NCI-H2227 (cell line): ENCODE measurements around the gene PLCB1.

Experiments used
- DNase-seq: peaks from one replicate; lab custom pipeline; 2025; ENCODE audit not compliant: unreplicated experiment; lab: John Stamatoyannopoulos, UW

The PLCB1 gene

DNA sequence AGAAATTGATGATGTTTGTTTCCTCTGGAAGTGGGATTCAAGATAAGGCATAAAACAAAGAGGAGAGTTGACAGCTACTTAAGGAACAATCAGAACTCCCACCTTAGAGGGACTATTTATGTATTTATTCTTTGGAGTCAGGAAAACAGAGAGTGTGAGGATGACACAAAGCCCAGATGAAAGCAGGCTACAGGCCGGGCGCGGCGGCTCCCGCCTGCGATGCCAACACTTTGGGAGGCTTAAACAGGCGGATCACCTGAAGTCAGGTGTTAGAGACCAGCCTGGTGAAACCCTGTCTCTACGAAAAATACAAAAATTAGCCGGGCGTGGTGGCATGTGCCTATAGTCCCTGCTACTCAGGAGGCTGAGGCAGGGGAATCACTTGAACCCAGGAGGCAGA lies 543.8 kb downstream of the PLCB1 start:
- no peak for DNase-seq

GRCh38 chr20:8678098-8678776 lies 546.2 kb downstream of the PLCB1 start:
- DNase-seq: no peak

DNA sequence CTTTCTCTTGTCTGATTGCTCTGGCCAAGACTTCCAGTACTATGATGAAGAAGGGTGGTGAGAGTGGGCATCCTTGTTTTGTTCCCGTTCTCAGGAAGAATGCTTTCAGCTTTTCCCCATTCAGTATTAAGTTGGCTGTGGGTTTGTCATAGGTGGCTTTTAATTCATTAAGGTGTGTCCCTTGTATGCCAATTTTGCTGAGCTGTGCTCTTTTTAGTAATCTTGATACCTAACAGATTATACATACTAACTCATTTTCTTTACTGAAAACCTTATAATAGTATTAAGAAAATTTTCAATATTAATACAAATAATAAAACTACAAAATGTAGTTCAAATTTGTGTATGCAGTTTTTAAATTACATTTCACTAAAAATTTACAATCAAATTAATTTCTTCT lies 557.3 kb downstream of the PLCB1 start:
- no peak for DNase-seq

- DNase-seq: no peak
Measured at GRCh38 chr20:8690074-8690473, 558.0 kb downstream of the PLCB1 start.

DNA sequence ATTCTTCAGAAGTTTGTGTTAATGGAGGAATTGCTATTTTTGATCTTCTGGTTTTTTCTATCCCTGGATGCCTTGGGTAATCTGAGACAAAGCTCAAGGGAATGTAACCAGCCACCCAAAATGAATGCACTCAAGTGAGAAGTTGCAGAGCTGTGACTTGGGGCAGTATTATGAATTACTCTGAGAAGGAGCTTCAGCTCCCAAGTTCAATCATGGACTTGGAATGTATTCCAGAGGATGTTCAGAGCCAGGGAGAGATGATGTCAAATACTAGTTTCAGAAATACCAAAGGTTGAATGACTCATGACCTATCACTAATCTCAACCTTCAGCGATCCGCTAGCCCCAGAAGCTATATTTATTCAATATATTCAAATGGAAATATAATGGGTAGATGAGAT lies 561.6 kb downstream of the PLCB1 start:
- DNase-seq: no peak

GRCh38 chr20:8700756-8701155 lies 568.7 kb downstream of the PLCB1 start:
- DNase-seq: no peak

DNA sequence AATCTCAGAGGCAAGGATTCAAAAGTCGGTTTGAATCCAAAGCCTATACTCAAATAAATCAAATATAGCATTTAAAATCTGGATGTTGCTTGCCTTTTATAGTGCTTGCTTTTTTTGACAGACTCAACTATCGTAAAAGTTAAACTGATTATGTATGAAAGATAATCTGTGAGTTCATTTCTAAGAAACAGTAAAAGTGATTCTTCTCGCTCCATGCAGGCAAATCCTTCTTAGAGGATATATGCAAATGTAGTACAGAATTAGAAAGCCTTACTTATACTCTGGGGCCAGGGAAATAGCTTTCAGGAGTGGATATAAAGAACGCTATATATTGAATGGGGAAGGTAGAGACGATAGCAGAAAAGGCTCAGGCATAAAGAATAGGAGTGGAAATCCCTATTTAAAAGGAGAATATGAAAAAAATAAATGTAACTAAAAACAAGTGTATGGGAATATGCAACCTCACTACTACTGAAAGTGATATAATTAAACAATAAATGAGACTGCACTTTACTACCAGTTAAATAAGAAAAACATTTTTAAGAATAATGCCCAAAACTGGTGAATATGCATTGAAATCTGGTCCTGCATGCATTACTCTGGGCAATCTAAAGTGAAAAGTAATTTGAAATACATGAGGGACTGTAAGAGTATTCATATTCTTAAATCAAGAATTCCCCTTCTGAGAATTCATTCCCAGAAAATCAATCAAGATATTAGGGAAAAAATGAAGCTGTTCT lies 575.1 kb downstream of the PLCB1 start:
- no peak for DNase-seq

DNA sequence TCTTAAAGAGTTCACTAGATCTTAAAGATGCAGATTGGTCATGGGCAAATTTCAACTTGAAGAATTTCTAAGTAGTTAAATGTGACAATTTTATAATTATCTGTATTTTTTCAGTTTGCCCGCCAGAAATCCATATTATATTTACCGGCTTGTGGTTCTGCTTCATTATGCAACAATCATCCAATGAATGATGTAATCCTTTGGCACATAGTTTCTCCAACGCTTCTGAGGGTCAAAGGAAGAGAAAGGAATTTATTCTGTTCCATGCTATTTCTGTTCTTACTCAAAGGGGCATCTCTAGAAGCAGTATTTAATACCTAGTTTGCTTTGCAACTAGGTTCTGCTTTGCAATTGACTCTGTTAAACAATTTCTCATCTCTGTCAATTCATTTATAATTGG lies 577.6 kb downstream of the PLCB1 start:
- DNase-seq: no peak

DNA sequence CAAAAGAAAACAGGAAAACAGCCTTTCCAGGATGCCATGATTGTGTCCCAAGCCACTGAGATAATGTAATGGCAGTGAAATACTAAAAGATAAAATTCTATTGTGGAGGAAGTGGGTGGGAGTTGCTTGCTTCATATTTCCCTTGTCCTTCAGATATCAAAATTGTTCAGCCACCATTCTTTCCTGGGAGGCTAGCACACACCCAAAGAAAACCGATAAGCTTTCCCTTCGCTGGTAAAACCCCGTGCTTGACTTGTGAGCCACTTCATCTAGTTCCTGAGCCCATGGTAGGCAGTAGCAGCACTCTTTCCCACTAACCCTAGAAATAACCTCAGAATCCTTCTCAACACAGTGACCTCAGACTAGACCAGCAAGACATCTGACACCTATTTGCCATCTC lies 579.4 kb downstream of the PLCB1 start:
- DNase-seq: no peak

- DNase-seq: no peak
Measured at GRCh38 chr20:8714206-8714605, 582.1 kb downstream of the PLCB1 start.

DNA sequence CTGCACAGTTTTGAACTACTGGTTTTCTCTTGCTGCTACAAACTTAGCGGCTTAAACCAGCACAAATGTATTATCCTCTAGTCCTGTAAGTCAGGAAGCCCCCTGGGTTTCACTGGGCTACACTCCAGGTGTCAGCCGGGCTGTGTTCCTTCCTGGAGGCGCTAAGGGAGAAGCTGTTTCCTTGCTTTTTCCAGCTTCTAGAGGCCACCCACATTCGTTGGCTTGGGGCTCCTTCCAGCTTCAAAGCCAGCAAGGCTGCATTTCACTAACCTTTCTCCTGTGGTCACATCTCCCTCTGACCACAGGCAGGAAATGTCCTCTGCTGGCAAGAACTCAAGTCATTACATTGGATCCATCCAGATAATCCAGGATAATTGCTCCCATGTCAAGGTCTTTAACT lies 586.2 kb downstream of the PLCB1 start:
- DNase-seq: no peak

DNA sequence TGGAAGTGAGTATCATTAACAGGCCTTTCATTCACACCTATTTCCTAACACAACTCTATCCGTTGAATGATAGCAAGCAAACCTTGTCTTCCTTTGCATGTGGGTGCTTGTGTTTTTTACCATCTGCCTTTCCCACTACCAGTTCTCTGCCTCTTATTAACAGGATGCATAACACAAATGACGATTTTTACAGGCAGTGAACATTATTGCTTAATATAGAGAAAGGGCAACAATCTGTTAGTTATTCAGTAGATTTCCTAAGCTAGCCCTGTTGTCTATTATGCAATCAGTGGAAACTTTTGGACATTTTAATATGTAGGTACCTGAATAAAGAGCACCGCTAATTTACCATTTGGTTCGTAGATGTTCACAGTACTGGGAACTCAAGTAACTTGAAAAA lies 588.0 kb downstream of the PLCB1 start:
- no peak for DNase-seq

GRCh38 chr20:8721098-8721497 lies 589.0 kb downstream of the PLCB1 start:
- DNase-seq: peak; percentile 72

DNA sequence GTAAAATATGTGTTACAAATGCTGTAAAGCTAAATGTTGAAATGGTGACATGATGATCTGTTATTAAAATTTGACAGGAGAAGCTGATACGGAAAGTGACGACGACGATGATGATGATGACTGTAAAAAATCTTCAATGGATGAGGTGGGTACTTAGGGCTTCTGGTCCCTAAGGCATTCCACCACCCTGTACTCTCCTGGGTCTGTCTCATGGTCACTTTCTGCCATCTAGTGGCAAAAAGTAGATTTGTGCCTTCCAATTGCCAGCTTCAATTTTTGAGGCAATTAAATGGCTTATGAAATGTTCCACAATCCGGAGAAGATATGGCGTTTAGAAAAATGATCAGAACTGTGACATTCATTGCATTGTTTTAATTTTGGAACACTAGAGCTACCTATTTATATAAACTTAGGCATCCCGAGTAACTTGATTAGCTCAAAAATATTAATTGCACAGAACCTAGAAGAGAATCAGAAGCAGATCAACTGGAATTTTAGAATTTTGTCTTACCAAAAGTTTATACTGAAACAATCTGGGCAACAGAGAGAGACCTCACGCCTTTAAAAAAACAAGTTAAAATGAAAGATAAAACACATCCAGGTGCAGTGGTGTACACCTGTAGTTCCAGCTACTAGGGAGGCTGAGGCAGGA lies 590.3 kb downstream of the PLCB1 start:
- DNase-seq: peak; percentile 87

DNA sequence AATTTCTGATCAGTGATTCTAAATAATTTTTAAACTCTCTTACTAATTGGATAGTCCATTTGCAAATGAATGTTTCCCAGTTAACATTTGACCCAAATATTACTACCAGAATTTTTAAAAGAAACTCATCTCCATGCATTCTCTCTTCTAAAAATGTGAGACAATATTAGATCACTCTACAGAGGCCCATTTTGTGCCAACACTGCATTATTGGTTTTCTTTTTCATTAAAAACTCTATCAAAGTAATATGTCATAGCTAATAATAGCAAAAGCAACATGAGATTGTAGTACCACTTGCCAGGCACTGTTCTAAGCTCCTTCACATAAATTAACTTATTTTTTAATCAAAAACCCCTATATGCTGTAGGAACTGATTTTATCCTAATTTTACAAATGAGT lies 591.2 kb downstream of the PLCB1 start:
- DNase-seq: no peak

GRCh38 chr20:8724884-8725283 lies 592.8 kb downstream of the PLCB1 start:
- DNase-seq: no peak

- DNase-seq: no peak
Measured at GRCh38 chr20:8726460-8726859, 594.4 kb downstream of the PLCB1 start.

DNA sequence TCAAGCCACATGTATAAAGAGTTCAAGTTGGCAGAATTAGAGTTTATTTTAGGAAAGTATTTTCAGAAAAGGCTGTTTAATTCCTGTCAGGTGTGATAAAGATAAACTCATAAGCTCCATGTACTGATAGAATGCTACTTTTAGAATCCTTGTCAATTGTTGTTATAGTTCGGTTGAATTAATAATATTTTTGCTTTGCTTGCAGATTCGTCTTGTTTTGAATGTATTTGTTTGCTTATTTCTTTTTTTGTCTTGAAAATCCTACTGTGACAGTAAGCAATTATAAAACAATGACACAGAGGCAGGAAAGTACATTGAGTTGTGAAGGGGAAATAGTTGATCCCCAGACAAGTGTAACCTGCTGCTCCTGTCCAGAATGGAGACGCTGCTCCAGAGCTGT lies 602.9 kb downstream of the PLCB1 start:
- no peak for DNase-seq

DNA sequence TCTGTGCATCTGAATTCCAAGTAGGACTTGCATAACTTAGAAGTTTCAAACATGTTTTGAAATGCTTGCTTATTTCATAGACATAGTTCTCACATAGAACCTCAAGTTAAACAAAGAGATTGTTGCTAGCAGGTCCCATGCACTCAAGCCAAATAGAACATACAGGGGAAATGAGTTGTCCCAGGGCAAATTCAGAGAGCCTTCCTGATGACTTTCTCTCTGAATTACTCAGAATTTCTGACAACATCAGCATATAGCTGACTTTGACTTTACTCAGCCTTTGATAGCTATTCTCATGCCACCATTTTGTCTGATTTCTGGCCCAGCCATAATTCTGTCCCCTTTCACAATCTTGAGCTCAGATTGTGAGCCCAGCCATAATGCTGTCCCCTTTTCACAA lies 603.6 kb downstream of the PLCB1 start:
- DNase-seq: no peak

DNA sequence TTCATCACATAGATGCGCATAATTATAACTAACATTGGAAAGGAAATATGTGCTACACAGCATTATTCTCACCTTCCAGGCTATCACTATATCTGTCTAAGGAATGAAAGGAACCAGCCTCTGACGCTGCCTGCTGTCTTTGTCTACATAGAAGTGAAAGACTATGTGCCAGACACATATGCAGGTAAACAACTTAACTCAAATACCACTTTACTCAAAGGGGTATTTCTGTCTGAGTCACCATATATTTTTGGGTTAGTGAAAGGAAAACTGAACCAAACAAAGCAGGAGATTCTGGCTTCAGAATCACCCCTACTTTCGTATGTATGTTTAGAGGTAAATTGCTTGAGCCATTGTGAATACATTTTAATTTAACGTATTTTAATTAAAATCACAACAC lies 608.2 kb downstream of the PLCB1 start:
- no peak for DNase-seq

GRCh38 chr20:8744228-8744844 lies 612.3 kb downstream of the PLCB1 start:
- no peak for DNase-seq

GRCh38 chr20:8749101-8749500 lies 617.0 kb downstream of the PLCB1 start:
- peak; percentile 14 for DNase-seq
